Lower leg skin (tissue), 4 donors: ENCODE measurements around the gene DNAJB7. TPM values are rescaled to one million over a fixed set of nuclear protein-coding genes. Genes with fewer than 3 reads are reported as not detected.
"Not testable (repeated sequence)": the region's sequence is repeated elsewhere in the genome, so short reads cannot be mapped to it uniquely, and the experiment has no call there.

Source experiments
- DNase-seq, 2 donors: peaks; one replicate each; pipeline ENCODE4 v3.0.0-alpha.2; 2019; ENCODE audit warnings: low spot score in 2 of 2
- H3K4me3 ChIP-seq: fragments of 200-600 bp; sonication (generic); 2 replicates; pipeline ENCODE4 v1.5.1; 2017; ENCODE audit warnings: mild to moderate bottlenecking, low read depth; ENCODE audit not compliant: poor library complexity, severe bottlenecking
- CTCF ChIP-seq, 3 donors: fragments of 450-650 bp; IDR thresholded peaks; one replicate each; pipeline ENCODE4 v1.5.1; 2016; ENCODE audit warnings: antibody characterized with exemption in 3 of 3, mild to moderate bottlenecking in 3 of 3, moderate library complexity in 2 of 3
- POLR2A ChIP-seq, 2 donors: fragments of 450-650 bp; IDR thresholded peaks; one replicate each; pipeline ENCODE4 v1.6.1; 2016 to 2017; ENCODE audit warnings: antibody characterized with exemption in 2 of 2, mild to moderate bottlenecking in 1 of 2, moderate library complexity in 1 of 2
- WGBS, 2 donors: methylation state at CpG; one replicate each; pipeline ENCODE4 v1.1.5; 2018; 5-methylcytosine and 5-hydroxymethylcytosine counted together
- intact Hi-C: fragments of 100-400 bp; cut with DNase I; formaldehyde crosslinking; loops from one replicate; pipeline ENCODE4 v1.15.0; 2023; ENCODE audit warnings: low total_unique reads
- total RNA-seq, 4 donors: library from RNA; depleted of rRNA; stranded (reverse); fragments of >200 nt; gene quantifications; one replicate each; pipeline ENCODE4 v1.1.0, GENCODE V29; 2016

DNAJB7 gene
- total RNA-seq, 4 donors from 2014 or later: not detected

GRCh38 chr22:40889116-40889515, 27.2 kb upstream of the DNAJB7 start:
- no peak for TF ChIP-seq CTCF (IDR thresholded peaks at IDR 0.05)
- TF ChIP-seq POLR2A (IDR thresholded peaks at IDR 0.05): no peak
- DNase-seq: no peak
- intact Hi-C loops: no loop called here
- H3K4me3 ChIP-seq: no peak overlapping the region

GRCh38 chr22:40878922-40879321, 17.0 kb upstream of the DNAJB7 start:
- H3K4me3 ChIP-seq: no peak overlapping the region
- no peak for TF ChIP-seq POLR2A (IDR thresholded peaks at IDR 0.05)
- no peak for TF ChIP-seq CTCF (IDR thresholded peaks at IDR 0.05)
- no peak for DNase-seq
- intact Hi-C loops: no loop called here
- WGBS, 2 donors: 92 to 98% methylated on average over 2 of the region's 2 CpGs

- no peak overlapping the region for H3K4me3 ChIP-seq
- 66% methylated on average over 3 of the region's 3 CpGs for WGBS, 2 donors
- no peak for DNase-seq
- intact Hi-C loops: no loop called here
- TF ChIP-seq CTCF (IDR thresholded peaks at IDR 0.05) (no peak), POLR2A (IDR thresholded peaks at IDR 0.05) (no peak)
Observed at GRCh38 chr22:40877488-40877887, 15.6 kb upstream of the DNAJB7 start.

- intact Hi-C loops: no loop called here
- 49 to 71% methylated on average over 1 of the region's 1 CpG for WGBS, 2 donors
Observed at GRCh38 chr22:40876907-40877306, 15.0 kb upstream of the DNAJB7 start.

DNA sequence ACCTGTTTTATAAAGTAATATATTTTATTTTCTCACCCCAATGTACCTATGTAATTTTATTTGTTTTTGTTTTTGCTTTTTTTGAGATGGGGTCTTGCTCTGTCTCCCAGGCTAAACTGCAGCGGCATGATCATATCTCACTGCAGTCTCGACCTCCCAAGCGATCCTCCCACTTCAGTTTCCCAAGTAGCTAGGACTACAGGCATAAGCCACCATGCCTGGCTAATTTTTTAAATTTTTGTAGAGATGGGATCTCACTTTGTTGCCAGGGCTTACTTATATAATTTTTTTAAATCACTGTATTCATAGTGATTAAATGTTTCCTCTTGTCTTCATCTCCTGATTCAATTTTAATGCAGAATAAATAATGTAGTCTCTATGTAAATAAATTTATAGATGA, 13.2 kb upstream of the DNAJB7 start:
- H3K4me3 ChIP-seq: no peak overlapping the region
- TF ChIP-seq CTCF (IDR thresholded peaks at IDR 0.05) (no peak), POLR2A (IDR thresholded peaks at IDR 0.05) (no peak)
- DNase-seq: no peak
- intact Hi-C loops: no loop called here
- WGBS, 2 donors: 96 to 98% methylated on average over 3 of the region's 3 CpGs

More at GRCh38 chr22:40876907-40877306, 15.0 kb upstream of the DNAJB7 start:
- DNase-seq: no peak
- TF ChIP-seq CTCF (IDR thresholded peaks at IDR 0.05) (no peak), POLR2A (IDR thresholded peaks at IDR 0.05) (no peak)
- no peak overlapping the region for H3K4me3 ChIP-seq

DNA sequence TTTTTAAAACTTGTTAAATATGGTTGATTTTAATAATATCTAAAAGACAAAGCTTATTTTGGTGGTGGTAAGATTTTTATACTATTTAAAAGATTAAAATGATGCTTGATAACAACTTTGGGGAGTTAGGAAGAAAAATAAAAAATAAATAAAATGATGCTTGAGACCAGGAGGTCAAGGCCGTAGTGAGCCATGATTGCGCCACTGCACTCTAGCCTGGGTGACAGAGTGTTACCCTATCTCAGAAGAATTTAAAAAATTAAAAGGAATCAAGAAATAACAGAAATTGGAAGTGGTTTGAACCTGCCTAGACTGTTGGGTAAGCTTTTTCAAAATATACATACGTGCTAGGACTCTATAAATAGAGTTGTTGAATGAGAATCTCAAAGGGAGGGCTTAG, 12.1 kb upstream of the DNAJB7 start:
- WGBS, 2 donors: 97 to 100% methylated on average over 3 of the region's 3 CpGs
- no peak overlapping the region for H3K4me3 ChIP-seq
- TF ChIP-seq CTCF (IDR thresholded peaks at IDR 0.05) (no peak), POLR2A (IDR thresholded peaks at IDR 0.05) (no peak)
- intact Hi-C loops: no loop called here
- DNase-seq: no peak

DNA sequence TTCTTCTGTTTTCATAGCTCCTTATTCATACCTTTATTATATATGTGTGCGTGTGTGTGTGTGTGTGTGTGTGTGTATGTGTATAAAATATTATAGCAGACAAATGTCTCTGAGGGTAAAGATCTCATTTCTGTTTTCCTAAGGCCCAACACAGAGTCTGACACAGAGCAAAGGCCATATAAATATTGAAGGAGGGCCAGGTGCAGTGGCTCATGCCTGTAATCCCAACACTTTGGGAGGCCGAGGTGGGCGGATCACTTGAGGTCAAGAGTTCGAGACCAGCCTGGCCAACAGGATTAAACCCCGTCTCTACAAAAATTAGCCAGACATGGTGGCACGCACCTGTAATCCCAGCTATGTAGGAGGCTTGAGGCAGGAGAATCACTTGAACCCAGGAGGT, 6.5 kb upstream of the DNAJB7 start:
- intact Hi-C loops, H3K4me3 ChIP-seq, DNase-seq: not testable (repeated sequence)
- 88 to 92% methylated on average over 6 of the region's 6 CpGs for WGBS, 2 donors
